EH (cell line): ENCODE results near the gene IQCF2.
"Not testable (repeated sequence)": the region's sequence is repeated elsewhere in the genome, so short reads cannot be mapped to it uniquely, and the experiment has no call there.

ENCODE experiments used
- DNase-seq: peaks from one replicate; pipeline ENCODE4 v3.0.0-alpha.2; 2015; ENCODE audit warnings: low read depth

The IQCF2 gene

GRCh38 chr3:51860703-51861665 is at the start of gene IQCF2:
TSS of gene IQCF2 (plus strand) at chr3:51861615. CDS start at chr3:51861667, 52 bp downstream.
- no peak for DNase-seq

DNA sequence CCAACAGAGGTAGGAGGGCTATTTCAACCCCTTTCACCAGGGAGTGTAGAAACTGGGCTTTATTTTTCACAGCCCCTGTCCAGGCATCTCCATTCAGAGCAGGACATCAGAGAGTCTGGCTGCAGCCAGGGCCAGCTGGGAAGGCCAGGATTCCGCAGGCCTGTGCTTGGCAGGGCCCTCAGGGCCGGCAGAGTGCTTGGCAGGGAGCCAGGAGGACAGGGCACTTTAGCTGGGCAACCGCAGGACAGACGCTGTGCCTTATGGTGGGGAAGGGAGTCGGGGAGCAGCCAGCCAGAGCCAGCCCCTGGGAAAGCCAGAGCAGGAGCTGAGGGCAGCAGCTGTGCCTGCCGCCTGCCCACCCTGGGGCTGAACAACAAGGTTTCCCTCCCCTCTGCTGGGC is 47.9 kb upstream of the IQCF2 start:
- DNase-seq, result peak; percentile 9

DNA sequence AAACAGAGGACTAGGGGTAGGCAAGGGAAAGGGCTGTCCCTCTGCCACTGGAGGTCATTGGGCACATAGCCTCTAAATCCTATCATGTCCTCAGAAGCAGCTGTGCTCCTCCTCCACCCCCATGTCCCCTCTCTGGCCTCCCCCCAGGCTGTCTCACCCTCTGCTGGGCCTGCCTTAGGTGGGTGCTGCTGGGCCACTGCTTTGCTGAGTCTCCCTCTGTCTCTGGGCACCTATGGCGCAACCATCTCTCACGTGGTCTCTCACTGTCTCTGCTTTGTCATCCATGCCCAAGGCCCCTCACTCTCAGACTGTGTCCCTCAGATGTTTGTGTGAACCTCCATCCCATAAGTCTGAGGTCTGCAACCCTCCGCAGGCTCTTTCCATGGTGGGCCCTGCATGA is 47.4 kb upstream of the IQCF2 start:
- no peak for DNase-seq

GRCh38 chr3:51815614-51816013 is 45.8 kb upstream of the IQCF2 start:
- DNase-seq, result no peak

- no peak for DNase-seq
Observed at GRCh38 chr3:51816723-51817122, 44.7 kb upstream of the IQCF2 start.

DNA sequence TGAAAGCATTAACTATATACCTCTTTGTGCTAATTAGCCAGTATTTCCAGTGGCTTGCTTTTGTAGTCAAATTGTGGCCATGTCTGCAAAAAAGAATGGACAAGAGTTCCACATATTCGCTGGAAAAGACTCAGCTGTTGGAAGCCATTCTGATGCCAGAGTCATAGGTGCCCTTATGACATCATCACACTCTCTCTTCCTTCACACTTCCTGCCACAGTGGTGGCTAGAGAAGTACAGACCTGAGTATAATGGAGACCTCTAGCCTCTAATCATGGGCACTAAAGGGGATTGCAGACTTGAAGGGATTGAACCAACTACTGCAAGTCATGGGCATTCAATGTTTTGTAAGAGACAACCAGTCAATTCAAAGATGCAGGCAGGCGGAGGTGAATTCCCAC is 44.0 kb upstream of the IQCF2 start:
- DNase-seq, result no peak

DNA sequence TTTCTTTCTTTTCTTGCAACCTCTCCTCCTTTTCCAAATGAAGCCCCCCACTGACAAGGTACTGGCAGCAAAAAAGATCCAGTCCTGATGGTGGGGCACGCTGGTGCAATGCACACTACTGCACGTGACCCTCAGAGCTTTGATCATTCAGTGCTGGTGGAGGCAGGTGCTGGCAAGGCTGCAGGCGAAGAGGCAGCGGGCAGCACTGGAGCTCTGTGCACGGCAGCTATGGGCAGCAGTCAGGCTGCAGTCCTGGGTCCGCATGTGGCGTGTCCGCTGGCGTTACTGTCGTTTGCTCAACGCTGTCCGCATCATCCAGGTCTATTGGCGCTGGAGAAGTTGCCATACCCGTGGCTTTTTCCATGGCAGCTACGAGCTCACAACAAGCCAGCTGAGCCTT is 42.3 kb upstream of the IQCF2 start:
- DNase-seq, result no peak

DNA sequence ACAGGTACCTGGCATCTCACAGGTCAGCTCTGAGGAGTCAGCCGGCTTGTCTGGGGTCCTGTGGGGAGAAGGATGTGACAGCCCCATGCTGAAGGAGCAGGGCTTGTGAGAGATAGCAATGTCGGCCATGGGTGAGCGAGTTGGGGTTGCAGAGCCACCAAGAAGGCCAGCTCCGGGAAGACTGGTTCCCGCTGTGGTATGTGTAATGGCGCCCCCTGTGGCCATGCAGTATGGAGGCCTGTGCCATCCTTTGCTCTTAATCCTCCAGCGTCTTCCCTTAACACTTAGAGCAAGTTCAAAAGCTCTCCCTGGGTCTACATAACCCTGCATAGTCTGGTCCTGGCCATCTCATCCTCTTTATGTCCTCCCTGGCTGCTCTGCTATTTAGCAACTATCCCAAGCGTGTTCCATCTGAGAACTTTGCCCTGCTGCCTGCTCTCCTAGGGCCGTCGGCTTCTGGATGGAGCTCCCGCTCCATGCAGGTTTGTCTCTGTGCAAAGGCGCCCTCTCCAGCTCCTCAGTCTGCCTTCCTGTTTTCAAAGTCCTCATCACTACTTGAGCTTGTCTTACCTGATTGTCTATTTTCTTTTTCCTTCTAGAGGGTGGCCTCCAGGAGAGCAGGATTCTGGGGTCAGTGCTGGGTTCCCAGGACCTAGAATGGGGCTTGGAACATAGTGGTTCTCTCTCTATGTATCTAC is 41.6 kb upstream of the IQCF2 start:
- DNase-seq, result no peak

- DNase-seq, result no peak
Observed at GRCh38 chr3:51828297-51828696, 33.1 kb upstream of the IQCF2 start.

- DNase-seq, result no peak
Observed at GRCh38 chr3:51830345-51830744, 31.1 kb upstream of the IQCF2 start.

GRCh38 chr3:51830836-51831385 is 30.5 kb upstream of the IQCF2 start:
- DNase-seq, result no peak

DNA sequence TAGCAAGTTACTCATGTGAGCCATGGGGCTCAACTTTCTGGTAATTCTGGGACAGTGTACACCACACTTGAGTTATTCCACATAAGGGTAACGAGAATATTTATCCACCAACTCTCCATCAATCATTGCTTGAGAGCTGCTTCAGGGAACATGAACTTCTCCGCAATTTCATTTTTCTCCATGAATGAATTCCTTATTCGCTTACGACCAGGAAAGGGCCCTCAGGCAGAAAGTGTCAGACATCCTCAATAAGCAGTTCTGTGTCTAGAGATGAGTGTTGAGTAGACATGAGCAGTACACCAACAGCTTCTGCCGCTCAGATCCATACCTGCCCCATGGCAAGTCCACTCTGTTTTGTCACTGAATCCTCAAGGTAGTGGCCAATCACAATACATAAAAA is 24.8 kb upstream of the IQCF2 start:
- no peak for DNase-seq

DNA sequence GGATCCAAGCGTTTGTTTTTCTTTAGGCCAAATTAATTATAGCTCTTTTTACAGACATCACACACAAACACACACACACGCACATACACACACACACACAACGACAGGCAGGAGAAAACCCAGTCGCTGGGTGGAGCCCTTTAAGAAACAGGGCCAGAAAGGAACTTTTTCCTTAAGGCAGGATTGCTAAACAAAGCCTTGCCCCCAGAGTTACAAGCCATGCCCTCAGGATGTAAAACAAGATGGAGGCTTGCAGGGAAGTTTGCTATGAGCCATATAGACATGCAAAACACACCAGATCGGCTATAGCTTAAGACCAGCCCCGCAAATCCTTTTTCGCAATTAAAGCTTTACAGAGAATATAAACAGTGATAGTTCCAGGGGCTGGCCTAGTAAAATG is 16.3 kb upstream of the IQCF2 start:
- no peak for DNase-seq

DNA sequence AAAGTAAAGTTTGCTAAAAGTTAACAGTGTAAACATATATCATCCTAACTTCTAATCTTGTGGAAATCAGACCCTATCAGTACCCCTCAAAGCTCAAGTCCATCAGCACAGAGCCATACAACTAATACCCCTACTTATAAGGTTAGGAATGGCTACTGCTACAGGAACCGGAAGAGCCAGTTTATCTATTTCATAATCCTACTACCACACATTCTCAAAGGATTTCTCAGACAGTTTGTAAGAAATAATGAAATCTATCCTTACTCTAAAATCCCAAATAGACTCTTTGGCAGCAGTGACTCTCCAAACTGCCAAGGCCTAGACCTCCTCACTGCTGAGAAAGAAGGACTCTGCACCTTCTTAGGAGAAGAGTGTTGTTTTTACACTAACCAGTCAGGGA is 6.0 kb upstream of the IQCF2 start:
- DNase-seq, result not testable (repeated sequence)

GRCh38 chr3:51862886-51863285 is 1.5 kb downstream of the IQCF2 start:
- DNase-seq, result no peak

DNA sequence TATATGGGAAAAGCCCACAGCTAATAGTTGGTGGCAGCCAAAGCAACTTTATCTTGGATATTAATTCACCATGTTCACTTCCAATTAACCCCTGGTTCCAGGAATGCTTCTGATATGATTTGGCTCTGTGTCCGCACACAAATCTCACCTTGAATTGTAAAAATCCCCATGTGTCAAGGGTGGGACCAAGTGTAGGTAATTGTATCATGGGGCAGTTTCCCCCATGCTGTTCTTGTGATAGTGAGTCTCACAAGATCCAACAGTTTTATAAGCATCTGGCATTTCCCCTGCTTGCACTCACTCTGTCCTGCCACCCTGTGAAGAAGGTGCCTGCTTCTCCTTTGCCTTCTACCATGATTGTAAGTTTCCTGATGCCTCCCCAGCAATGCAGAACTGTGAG is 7.5 kb downstream of the IQCF2 start:
- not testable (repeated sequence) for DNase-seq

DNA sequence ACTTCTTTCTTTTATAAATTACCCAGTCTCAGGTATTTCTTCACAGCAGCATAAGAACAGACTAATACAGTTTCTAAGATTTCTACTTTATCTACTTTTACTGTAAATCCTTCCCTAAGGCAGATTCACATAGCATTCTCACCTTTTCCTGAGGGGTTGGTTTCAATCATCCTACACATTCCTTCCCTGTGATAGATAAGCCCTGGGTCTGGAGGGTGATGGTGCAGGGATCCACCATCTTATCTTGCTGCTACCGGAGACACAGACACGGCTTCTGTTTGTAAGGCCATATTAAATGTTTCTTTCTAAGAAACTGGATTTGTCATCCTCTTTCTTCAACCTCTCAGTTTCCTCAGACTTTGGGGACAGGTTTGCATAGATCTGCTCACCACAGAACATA is 7.9 kb downstream of the IQCF2 start:
- no peak for DNase-seq

- DNase-seq, result no peak
Observed at GRCh38 chr3:51873253-51873766, 11.9 kb downstream of the IQCF2 start.

DNA sequence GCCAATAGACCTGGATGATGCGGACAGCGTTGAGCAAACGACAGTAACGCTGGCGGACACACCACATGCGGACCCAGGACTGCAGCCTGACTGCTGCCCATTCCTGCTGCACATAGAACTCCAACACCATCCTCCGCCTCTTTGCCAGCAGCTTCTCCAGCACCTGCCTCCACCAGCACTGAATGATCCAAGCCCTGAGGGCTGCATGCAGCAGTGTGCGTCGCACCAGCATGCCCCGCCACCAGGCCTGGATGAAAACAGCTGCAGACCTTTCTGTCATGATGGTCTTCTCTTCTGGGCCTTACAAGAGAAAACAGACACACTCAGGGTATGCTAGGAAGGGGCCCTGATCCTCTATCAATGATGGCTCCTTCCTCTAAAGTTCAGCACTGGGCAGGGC is 12.5 kb downstream of the IQCF2 start:
- no peak for DNase-seq

- no peak for DNase-seq
Observed at GRCh38 chr3:51874411-51874810, 13.0 kb downstream of the IQCF2 start.

DNA sequence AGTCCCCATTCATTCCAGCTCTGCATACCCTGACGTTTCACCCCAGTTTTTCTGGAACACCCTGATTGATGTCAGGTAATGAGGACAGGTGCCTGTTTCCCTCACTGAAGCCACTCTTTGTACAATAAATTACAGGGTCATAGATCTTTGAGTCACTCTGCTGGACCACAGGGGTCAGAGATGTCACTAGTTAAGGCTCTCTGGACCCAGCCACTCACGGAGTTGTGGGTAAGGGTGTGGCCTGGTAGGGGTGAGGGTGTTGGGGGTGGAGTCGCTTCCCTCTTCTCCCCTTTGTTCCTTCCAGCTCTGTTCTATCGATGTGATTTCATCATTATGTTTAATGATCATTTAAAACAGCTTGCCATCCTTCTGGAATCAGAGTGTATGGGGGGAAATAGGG is 13.5 kb downstream of the IQCF2 start:
- no peak for DNase-seq

DNA sequence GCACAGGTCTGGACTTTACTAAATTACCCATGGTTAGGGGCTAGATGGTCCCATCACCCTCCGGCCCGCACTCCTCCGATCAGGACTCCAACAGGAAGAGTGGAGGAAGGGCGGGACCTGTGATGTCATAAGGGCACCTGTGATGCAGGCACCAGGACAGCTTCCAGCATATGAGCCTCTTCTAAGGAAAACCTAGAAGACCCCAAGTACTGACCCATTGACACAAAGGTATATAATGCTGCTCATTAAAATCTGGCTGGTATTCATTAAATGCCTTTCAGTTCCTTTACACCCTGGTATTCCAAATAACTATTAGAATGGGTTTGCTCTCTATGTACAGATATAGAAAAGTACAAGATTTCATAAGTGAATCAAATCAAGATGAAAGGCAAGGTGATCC is 14.1 kb downstream of the IQCF2 start, which contains the start of gene IQCF5:
Gene IQCF5 (minus strand): TSS at position 101 of the 400 bp plus-strand sequence. CDS start 70 bp downstream, at position 31.
- DNase-seq, result no peak

- no peak for DNase-seq
Observed at GRCh38 chr3:51876186-51876585, 14.8 kb downstream of the IQCF2 start.
